Lower leg skin (tissue), 4 donors: ENCODE results near the gene BNC2. TPM values are rescaled to one million over a fixed set of nuclear protein-coding genes. Genes with fewer than 3 reads are reported as not detected.

Source experiments
- DNase-seq, 2 donors: peaks; one replicate each; pipeline ENCODE4 v3.0.0-alpha.2; 2019; ENCODE audit warnings: low spot score in 2 of 2
- H3K4me3 ChIP-seq: fragments of 200-600 bp; sonication (generic); 2 replicates; pipeline ENCODE4 v1.5.1; 2017; ENCODE audit warnings: mild to moderate bottlenecking, low read depth; ENCODE audit not compliant: poor library complexity, severe bottlenecking
- CTCF ChIP-seq, 3 donors: fragments of 450-650 bp; IDR thresholded peaks; one replicate each; pipeline ENCODE4 v1.5.1; 2016; ENCODE audit warnings: antibody characterized with exemption in 3 of 3, mild to moderate bottlenecking in 3 of 3, moderate library complexity in 2 of 3
- POLR2A ChIP-seq, 2 donors: fragments of 450-650 bp; IDR thresholded peaks; one replicate each; pipeline ENCODE4 v1.6.1; 2016 to 2017; ENCODE audit warnings: antibody characterized with exemption in 2 of 2, mild to moderate bottlenecking in 1 of 2, moderate library complexity in 1 of 2
- WGBS, 2 donors: methylation state at CpG; one replicate each; pipeline ENCODE4 v1.1.5; 2018; 5-methylcytosine and 5-hydroxymethylcytosine counted together
- intact Hi-C: fragments of 100-400 bp; cut with DNase I; formaldehyde crosslinking; loops from one replicate; pipeline ENCODE4 v1.15.0; 2023; ENCODE audit warnings: low total_unique reads
- total RNA-seq, 4 donors: library from RNA; depleted of rRNA; stranded (reverse); fragments of >200 nt; gene quantifications; one replicate each; pipeline ENCODE4 v1.1.0, GENCODE V29; 2016

BNC2 gene
- total RNA-seq, 4 donors from 2014 or later: 1.7 to 8.5 (median 3.7) TPM

DNA sequence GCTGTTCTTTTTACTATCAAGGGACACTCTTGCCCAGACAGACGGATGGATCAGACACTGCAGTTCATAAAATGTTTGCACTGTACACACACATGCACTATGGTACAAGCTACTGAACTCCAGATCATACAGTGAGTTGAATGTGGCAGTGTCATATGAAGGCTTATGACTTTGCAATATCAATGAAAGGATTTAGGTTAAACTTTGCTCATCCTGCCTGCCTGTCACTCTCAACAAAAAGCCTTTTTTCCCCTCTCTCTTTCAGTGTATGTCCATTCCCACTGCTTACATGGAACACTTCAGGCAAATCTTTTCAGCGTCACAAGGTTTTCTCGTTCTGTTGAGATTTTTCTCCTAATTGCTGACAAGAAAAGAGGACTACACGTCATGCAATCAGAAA lies 97.4 kb downstream of the BNC2 start:
- 87 to 91% methylated on average over 4 of the region's 4 CpGs for WGBS, 2 donors
- TF ChIP-seq POLR2A (IDR thresholded peaks at IDR 0.05): no peak
- no peak for TF ChIP-seq CTCF (IDR thresholded peaks at IDR 0.05)
- intact Hi-C loops: no loop called here

DNA sequence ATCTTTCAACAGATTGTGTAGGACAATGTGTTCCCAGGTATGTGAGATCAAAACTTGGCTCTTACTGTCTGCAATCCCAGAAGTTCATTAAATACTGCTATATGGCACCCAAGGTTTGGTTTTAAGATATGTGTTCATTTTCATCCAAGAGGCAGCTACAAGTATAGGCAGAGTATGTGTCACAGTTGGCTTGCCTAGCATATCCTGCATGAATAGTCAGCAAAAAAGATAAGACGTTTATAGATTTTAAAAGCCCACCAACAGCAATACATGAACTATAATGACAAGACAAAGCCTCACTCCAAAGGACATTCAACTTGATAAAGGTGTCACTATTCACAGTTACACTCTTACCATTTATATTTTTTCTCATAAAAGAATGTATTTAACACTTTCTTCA lies 99.1 kb downstream of the BNC2 start:
- intact Hi-C loops: no loop called here
- 26 to 28% methylated on average over 1 of the region's 1 CpG for WGBS, 2 donors
- DNase-seq: no peak
- no peak overlapping the region for H3K4me3 ChIP-seq
- TF ChIP-seq CTCF (IDR thresholded peaks at IDR 0.05) (no peak), POLR2A (IDR thresholded peaks at IDR 0.05) (no peak)

More for the DNA sequence above, 97.4 kb downstream of the BNC2 start:
- no peak for DNase-seq
- H3K4me3 ChIP-seq: no peak overlapping the region

GRCh38 chr9:16769291-16769690 lies 101.2 kb downstream of the BNC2 start:
- no peak for DNase-seq
- WGBS, 2 donors: 93 to 94% methylated on average over 5 of the region's 5 CpGs
- H3K4me3 ChIP-seq: no peak overlapping the region
- TF ChIP-seq CTCF (IDR thresholded peaks at IDR 0.05) (no peak), POLR2A (IDR thresholded peaks at IDR 0.05) (no peak)
- intact Hi-C loops: no loop called here

DNA sequence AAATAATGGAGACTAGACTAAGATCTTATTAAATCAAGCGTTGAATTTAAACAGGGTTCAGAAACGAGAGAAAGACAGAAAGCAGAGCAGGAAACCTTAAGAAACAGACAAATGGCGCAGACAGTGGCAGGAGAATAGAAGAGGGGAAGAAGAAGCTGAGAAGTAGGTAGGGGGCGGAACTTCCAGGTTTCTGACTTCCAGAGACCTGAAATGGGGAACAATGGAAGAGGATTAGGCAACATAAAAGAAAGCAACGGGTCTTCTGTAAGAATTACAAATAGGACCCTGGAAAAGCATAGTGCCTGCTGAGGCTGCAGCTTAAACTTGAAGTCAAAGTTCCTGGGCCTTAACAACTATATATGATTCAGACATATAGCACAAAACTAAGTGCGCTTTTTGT lies 101.7 kb downstream of the BNC2 start:
- 90 to 91% methylated on average over 6 of the region's 6 CpGs for WGBS, 2 donors
- TF ChIP-seq POLR2A (IDR thresholded peaks at IDR 0.05) (no peak), CTCF (IDR thresholded peaks at IDR 0.05) (no peak)
- H3K4me3 ChIP-seq: no peak overlapping the region
- intact Hi-C loops: no loop called here
- no peak for DNase-seq

GRCh38 chr9:16767366-16767765 lies 103.1 kb downstream of the BNC2 start:
- 85 to 87% methylated on average over 3 of the region's 3 CpGs for WGBS, 2 donors

More at GRCh38 chr9:16767366-16767765, 103.1 kb downstream of the BNC2 start:
- intact Hi-C loops: no loop called here
- no peak for DNase-seq
- H3K4me3 ChIP-seq: no peak overlapping the region
- TF ChIP-seq POLR2A (IDR thresholded peaks at IDR 0.05): no peak
- TF ChIP-seq CTCF (IDR thresholded peaks at IDR 0.05): no peak
